Measurements from ENCODE around the gene OLFML1.
A peak's percentile ranks its signal among the peaks of the same experiment; 100 is the strongest.

Gene OLFML1

GRCh38 chr11:7485186-7486097 is at the start of gene OLFML1:
OLFML1 (plus strand) TSS chr11:7485506; CDS start chr11:7485876, 370 bp downstream.
- no peak for DNase-seq

- DNase-seq, result no peak
Observed at GRCh38 chr11:7436146-7436545, 49.2 kb upstream of the OLFML1 start.

- no peak for DNase-seq
Observed at GRCh38 chr11:7436657-7437056, 48.6 kb upstream of the OLFML1 start.

- no peak for DNase-seq
Observed at GRCh38 chr11:7437696-7438095, 47.6 kb upstream of the OLFML1 start.

GRCh38 chr11:7439746-7440320 is 45.5 kb upstream of the OLFML1 start:
- DNase-seq, result no peak

GRCh38 chr11:7442588-7443215 is 42.6 kb upstream of the OLFML1 start:
- peak; percentile 57 to 68 for DNase-seq

GRCh38 chr11:7444091-7444981 is 41.0 kb upstream of the OLFML1 start:
- no peak for DNase-seq

GRCh38 chr11:7445564-7445963 is 39.7 kb upstream of the OLFML1 start:
- no peak for DNase-seq

GRCh38 chr11:7448201-7448600 is 37.1 kb upstream of the OLFML1 start:
- DNase-seq, result no peak

- DNase-seq, result no peak
Observed at GRCh38 chr11:7449211-7449840, 36.0 kb upstream of the OLFML1 start.

GRCh38 chr11:7449841-7450214 is 35.5 kb upstream of the OLFML1 start:
- DNase-seq, result no peak

- no peak for DNase-seq
Observed at GRCh38 chr11:7450836-7451235, 34.5 kb upstream of the OLFML1 start.

GRCh38 chr11:7451520-7451919 is 33.8 kb upstream of the OLFML1 start:
- no peak for DNase-seq

GRCh38 chr11:7451952-7452494 is 33.3 kb upstream of the OLFML1 start:
- DNase-seq, result no peak

- DNase-seq, result no peak
Observed at GRCh38 chr11:7454854-7455253, 30.5 kb upstream of the OLFML1 start.

GRCh38 chr11:7457211-7457610 is 28.1 kb upstream of the OLFML1 start:
- no peak for DNase-seq

GRCh38 chr11:7462706-7463105 is 22.6 kb upstream of the OLFML1 start:
- no peak for DNase-seq

- DNase-seq, result no peak
Observed at GRCh38 chr11:7467652-7468051, 17.7 kb upstream of the OLFML1 start.

GRCh38 chr11:7469351-7469865 is 15.9 kb upstream of the OLFML1 start:
- DNase-seq, result no peak

- DNase-seq, result no peak
Observed at GRCh38 chr11:7471071-7471470, 14.2 kb upstream of the OLFML1 start.

GRCh38 chr11:7473717-7474116 is 11.6 kb upstream of the OLFML1 start:
- DNase-seq, result no peak

GRCh38 chr11:7480113-7480512 is 5.2 kb upstream of the OLFML1 start:
- no peak for DNase-seq

All from activated CD4-positive, alpha-beta T cell treated with anti-CD3 and anti-CD28 coated beads, Interleukin-2, amount 50 U/mL, for 4 hours (primary cell).